OCI-LY1 (cell line): Measurements from ENCODE around the gene GBP7.

Experiments
- H2AFZ ChIP-seq: fragments of 200-600 bp; sonication (generic), shearing (Covaris generic); 2 replicates; pipeline ENCODE4 v1.6.0; 2014; ENCODE audit warnings: antibody characterized with exemption, mild to moderate bottlenecking, low read length
- H3F3A ChIP-seq: fragments of 200-600 bp; sonication (generic), shearing (Covaris generic); 2 replicates; pipeline ENCODE4 v1.6.0; 2014; ENCODE audit warnings: mild to moderate bottlenecking, antibody characterized with exemption, low read length, moderate library complexity; ENCODE audit not compliant: insufficient read depth
- H3K27ac ChIP-seq: fragments of 200-600 bp; sonication (generic); 2 replicates; pipeline ENCODE4 v1.5.1; 2014; ENCODE audit warnings: low read length, mixed run types, mild to moderate bottlenecking, low read depth; ENCODE audit not compliant: poor library complexity, severe bottlenecking
- H3K27me3 ChIP-seq: fragments of 200-600 bp; sonication (generic); 2 replicates; pipeline ENCODE4 v1.6.0; 2014; ENCODE audit warnings: antibody characterized with exemption, mild to moderate bottlenecking, low read length, moderate library complexity; ENCODE audit not compliant: insufficient read depth
- H3K36me3 ChIP-seq: fragments of 200-600 bp; sonication (generic); 2 replicates; pipeline ENCODE4 v1.6.1; 2014; ENCODE audit warnings: mild to moderate bottlenecking, antibody characterized with exemption, low read length, moderate library complexity, mixed read lengths; ENCODE audit not compliant: insufficient read depth
- H3K4me1 ChIP-seq: fragments of 200-600 bp; sonication (generic); 2 replicates; pipeline ENCODE4 v1.5.1; 2014; ENCODE audit warnings: mild to moderate bottlenecking, low read length, moderate library complexity; ENCODE audit not compliant: insufficient read depth, severe bottlenecking
- H3K4me2 ChIP-seq: fragments of 200-600 bp; sonication (generic), shearing (Covaris generic); 2 replicates; pipeline ENCODE4 v1.6.1; 2014; ENCODE audit warnings: low read length
- H3K4me3 ChIP-seq: fragments of 200-600 bp; sonication (generic); 2 replicates; pipeline ENCODE4 v1.5.1; 2014; ENCODE audit warnings: low read length, low read depth, mild to moderate bottlenecking, mixed read lengths; ENCODE audit not compliant: poor library complexity, severe bottlenecking
- H3K79me2 ChIP-seq: fragments of 200-600 bp; shearing (Covaris generic); 2 replicates; pipeline ENCODE4 v1.6.1; 2016; ENCODE audit warnings: mixed run types, low read length, mixed read lengths; ENCODE audit not compliant: insufficient read depth
- H3K9ac ChIP-seq: fragments of 200-600 bp; sonication (generic), shearing (Covaris generic); 2 replicates; pipeline ENCODE4 v1.6.1; 2014; ENCODE audit warnings: mild to moderate bottlenecking, low read length, mixed read lengths
- H3K9me2 ChIP-seq: fragments of 200-600 bp; sonication (generic), shearing (Covaris generic); 2 replicates; pipeline ENCODE4 v1.6.1; 2014; ENCODE audit warnings: low read depth, mild to moderate bottlenecking, low read length, mixed read lengths
- H3K9me3 ChIP-seq: fragments of 200-600 bp; shearing (Covaris generic); 2 replicates; pipeline ENCODE4 v1.6.1; 2014; ENCODE audit warnings: low read length, mixed read lengths
- H4K20me1 ChIP-seq: fragments of 200-600 bp; sonication (generic), shearing (Covaris generic); 2 replicates; pipeline ENCODE4 v1.6.0; 2016; ENCODE audit warnings: mild to moderate bottlenecking, low read length; ENCODE audit not compliant: insufficient read depth
- CTCF ChIP-seq: fragments of 200-600 bp; sonication (generic), shearing (Covaris generic); IDR thresholded peaks from 2 replicates; pipeline ENCODE4 v1.5.1; 2017; ENCODE audit warnings: mild to moderate bottlenecking, antibody characterized with exemption, low read length, moderate library complexity, mixed read lengths
- EZH2 ChIP-seq: fragments of 200-600 bp; sonication (generic), shearing (Covaris generic); IDR thresholded peaks from 2 replicates; pipeline ENCODE4 v1.8.0; 2017; ENCODE audit warnings: borderline replicate concordance, mixed run types, mild to moderate bottlenecking, antibody characterized with exemption, low read length, moderate library complexity, mixed read lengths

The GBP7 gene

GRCh38 chr1:89098857-89099256, 76.9 kb downstream of the GBP7 start:
- Histone ChIP-seq H4K20me1 (no peaks in the 10 kb centered on the region), H3K27ac (no peak overlapping the region), H3K9ac (no peak overlapping the region), H3K9me3 (peaks cover 3% of the 10 kb centered on the region; the same call in 1 of the 2 replicates), H3K4me2 (no peak overlapping the region), H3K4me1 (no peaks in the 10 kb centered on the region), H3K36me3 (no peaks in the 10 kb centered on the region), H3K27me3 (no peaks in the 10 kb centered on the region), H3K9me2 (no peaks in the 10 kb centered on the region), H3K4me3 (no peak overlapping the region), H3K79me2 (no peaks in the 10 kb centered on the region), H3F3A (no peaks in the 10 kb centered on the region), H2AFZ (no peak overlapping the region)
- TF ChIP-seq EZH2 (no peak), CTCF (no peak)

GRCh38 chr1:89095737-89096136, 80.1 kb downstream of the GBP7 start:
- Histone ChIP-seq H3K4me2 (no peak overlapping the region), H3F3A (no peaks in the 10 kb centered on the region), H3K9ac (no peak overlapping the region), H3K4me1 (no peaks in the 10 kb centered on the region), H3K79me2 (no peaks in the 10 kb centered on the region), H2AFZ (no peak overlapping the region), H3K27ac (no peak overlapping the region), H3K27me3 (no peaks in the 10 kb centered on the region), H3K36me3 (no peaks in the 10 kb centered on the region), H3K4me3 (no peak overlapping the region), H3K9me2 (no peaks in the 10 kb centered on the region), H3K9me3 (peaks cover 3% of the 10 kb centered on the region; the same call in 1 of the 2 replicates), H4K20me1 (no peaks in the 10 kb centered on the region)
- TF ChIP-seq CTCF (no peak), EZH2 (no peak)

- Histone ChIP-seq H3K27ac (no peak overlapping the region), H3K27me3 (no peaks in the 10 kb centered on the region), H3F3A (no peaks in the 10 kb centered on the region), H3K9ac (no peak overlapping the region), H2AFZ (no peak overlapping the region), H4K20me1 (no peaks in the 10 kb centered on the region), H3K4me3 (no peak overlapping the region), H3K79me2 (no peaks in the 10 kb centered on the region), H3K4me2 (no peak overlapping the region), H3K36me3 (no peaks in the 10 kb centered on the region), H3K9me2 (no peaks in the 10 kb centered on the region), H3K4me1 (no peaks in the 10 kb centered on the region), H3K9me3 (no peaks in the 10 kb centered on the region)
- TF ChIP-seq EZH2 = no peak
- TF ChIP-seq CTCF = no peak
Measured at GRCh38 chr1:89089962-89090361, 85.8 kb downstream of the GBP7 start.
